IPS DF 4.7 (cell line): ENCODE measurements around the gene SNX3.

Source experiments
- DNase-seq: peaks from one replicate; pipeline ENCODE4 v3.0.0-alpha.2; 2013; ENCODE audit warnings: low spot score; ENCODE audit errors: extremely low read depth

The SNX3 gene

GRCh38 chr6:108203189-108204112 lies 57.4 kb downstream of the SNX3 start:
- no peak for DNase-seq

- no peak for DNase-seq
Observed at GRCh38 chr6:108200631-108201030, 60.2 kb downstream of the SNX3 start.

- no peak for DNase-seq
Observed at GRCh38 chr6:108200186-108200585, 60.7 kb downstream of the SNX3 start.

- DNase-seq = no peak
Observed at GRCh38 chr6:108198761-108199498, 61.9 kb downstream of the SNX3 start.

GRCh38 chr6:108195209-108195608 lies 65.6 kb downstream of the SNX3 start:
- DNase-seq = no peak

GRCh38 chr6:108194503-108194902 lies 66.3 kb downstream of the SNX3 start:
- no peak for DNase-seq

- DNase-seq = no peak
Observed at GRCh38 chr6:108193835-108194234, 67.0 kb downstream of the SNX3 start.

GRCh38 chr6:108193131-108193530 lies 67.7 kb downstream of the SNX3 start:
- DNase-seq = no peak

GRCh38 chr6:108187519-108187918 lies 73.3 kb downstream of the SNX3 start:
- no peak for DNase-seq

- no peak for DNase-seq
Observed at GRCh38 chr6:108186226-108186625, 74.6 kb downstream of the SNX3 start.

GRCh38 chr6:108180776-108181175 lies 80.1 kb downstream of the SNX3 start:
- DNase-seq = no peak

- DNase-seq = no peak
Observed at GRCh38 chr6:108180266-108180665, 80.6 kb downstream of the SNX3 start.

GRCh38 chr6:108179741-108180140 lies 81.1 kb downstream of the SNX3 start:
- no peak for DNase-seq

GRCh38 chr6:108176281-108177089 lies 84.4 kb downstream of the SNX3 start:
- no peak for DNase-seq

- DNase-seq = no peak
Observed at GRCh38 chr6:108175592-108176279, 85.1 kb downstream of the SNX3 start.

- no peak for DNase-seq
Observed at GRCh38 chr6:108175176-108175591, 85.7 kb downstream of the SNX3 start.

GRCh38 chr6:108174371-108175175 lies 86.3 kb downstream of the SNX3 start:
- no peak for DNase-seq

GRCh38 chr6:108171918-108172516 lies 88.8 kb downstream of the SNX3 start:
- DNase-seq = no peak

- DNase-seq = no peak
Observed at GRCh38 chr6:108171291-108171917, 89.4 kb downstream of the SNX3 start.
